Upper lobe of right lung (tissue), 1 donor: ENCODE results near the gene ATG4D. TPM values are rescaled to one million over a fixed set of nuclear protein-coding genes. Genes with fewer than 3 reads are reported as not detected.

Experiments
- ATAC-seq: fragments of 200-7000 bp; cut with Tn5 transposase; one replicate; pipeline ENCODE4 v1.9.1; 2020; ENCODE audit warnings: mild to moderate bottlenecking, moderate library complexity
- DNase-seq: peaks from one replicate; pipeline ENCODE4 v3.0.0-alpha.2; 2020
- H3K27ac ChIP-seq: fragments of 200-600 bp; one replicate; pipeline ENCODE4 v1.8.0; 2022
- H3K27me3 ChIP-seq: fragments of 200-600 bp; one replicate; pipeline ENCODE4 v1.8.0; 2022; ENCODE audit warnings: mild to moderate bottlenecking
- H3K36me3 ChIP-seq: fragments of 200-600 bp; one replicate; pipeline ENCODE4 v1.8.0; 2022
- H3K4me1 ChIP-seq: fragments of 200-600 bp; one replicate; pipeline ENCODE4 v1.8.0; 2022
- H3K4me3 ChIP-seq: fragments of 200-600 bp; one replicate; pipeline ENCODE4 v1.8.0; 2022; ENCODE audit warnings: mild to moderate bottlenecking
- H3K9me3 ChIP-seq: fragments of 200-600 bp; one replicate; pipeline ENCODE4 v1.8.0; 2022
- intact Hi-C: fragments of 100-400 bp; cut with DNase I; formaldehyde crosslinking; loops from one replicate; pipeline ENCODE4 v1.11.0; 2022
- total RNA-seq: library from RNA; stranded (reverse); fragmentation: NEBNext Ultra II Directional; extraction: Animal tissue kit (Norgen Biotek cat#: 25700); gene quantifications from one replicate; pipeline ENCODE4 v1.2.1, GENCODE V29; 2021
- TF ChIP-seq, protein P1 (sequence below): fragments of 200-600 bp; IDR thresholded peaks from one replicate; pipeline ENCODE4 v1.8.0; 2022; ENCODE audit warnings: antibody characterized with exemption
- donor health status: DM: no; HTN: yes; CAD: no; lungs with severe emphysema.

ATG4D gene
- total RNA-seq, 1 donor from 2014 or later = 21.0 TPM

DNA sequence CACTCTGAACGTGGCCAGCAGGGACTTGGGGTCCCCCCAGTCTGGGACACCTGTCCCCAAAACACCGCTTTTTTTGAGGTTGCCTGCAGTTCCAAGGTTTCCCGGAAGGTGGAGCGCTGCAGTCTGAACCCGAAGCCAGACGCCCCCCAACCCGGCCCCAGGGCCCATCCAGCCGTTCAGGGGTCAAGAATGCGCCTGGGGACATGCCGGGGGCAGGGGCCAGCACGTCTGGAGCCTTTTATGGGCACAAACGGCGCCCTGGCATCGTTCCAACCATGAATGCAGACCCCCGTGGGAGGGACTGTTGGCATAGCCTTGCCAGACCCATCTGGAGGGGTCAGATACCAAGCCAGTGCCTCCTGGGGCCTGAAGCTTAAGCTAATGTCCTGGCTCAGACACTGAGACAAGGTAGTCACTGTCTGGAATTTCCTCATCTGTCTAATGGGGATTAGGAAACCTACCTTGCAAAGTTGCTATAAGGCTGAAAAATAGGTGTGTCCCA lies 33.4 kb upstream of the ATG4D start:
- H3K36me3 ChIP-seq = no peaks in the 10 kb centered on the region
- H3K27ac ChIP-seq = no peak overlapping the region
- peaks cover 27% of the 10 kb centered on the region for H3K27me3 ChIP-seq
- intact Hi-C loops = no loop called here
- ATAC-seq (peak; percentile 20), DNase-seq (no peak)
- no peak overlapping the region for H3K4me3 ChIP-seq
- H3K9me3 ChIP-seq = no peaks in the 10 kb centered on the region
- TF ChIP-seq, protein P1, sequence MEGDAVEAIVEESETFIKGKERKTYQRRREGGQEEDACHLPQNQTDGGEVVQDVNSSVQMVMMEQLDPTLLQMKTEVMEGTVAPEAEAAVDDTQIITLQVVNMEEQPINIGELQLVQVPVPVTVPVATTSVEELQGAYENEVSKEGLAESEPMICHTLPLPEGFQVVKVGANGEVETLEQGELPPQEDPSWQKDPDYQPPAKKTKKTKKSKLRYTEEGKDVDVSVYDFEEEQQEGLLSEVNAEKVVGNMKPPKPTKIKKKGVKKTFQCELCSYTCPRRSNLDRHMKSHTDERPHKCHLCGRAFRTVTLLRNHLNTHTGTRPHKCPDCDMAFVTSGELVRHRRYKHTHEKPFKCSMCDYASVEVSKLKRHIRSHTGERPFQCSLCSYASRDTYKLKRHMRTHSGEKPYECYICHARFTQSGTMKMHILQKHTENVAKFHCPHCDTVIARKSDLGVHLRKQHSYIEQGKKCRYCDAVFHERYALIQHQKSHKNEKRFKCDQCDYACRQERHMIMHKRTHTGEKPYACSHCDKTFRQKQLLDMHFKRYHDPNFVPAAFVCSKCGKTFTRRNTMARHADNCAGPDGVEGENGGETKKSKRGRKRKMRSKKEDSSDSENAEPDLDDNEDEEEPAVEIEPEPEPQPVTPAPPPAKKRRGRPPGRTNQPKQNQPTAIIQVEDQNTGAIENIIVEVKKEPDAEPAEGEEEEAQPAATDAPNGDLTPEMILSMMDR = peak; percentile 71
- peaks cover 9% of the 10 kb centered on the region for H3K4me1 ChIP-seq

DNA sequence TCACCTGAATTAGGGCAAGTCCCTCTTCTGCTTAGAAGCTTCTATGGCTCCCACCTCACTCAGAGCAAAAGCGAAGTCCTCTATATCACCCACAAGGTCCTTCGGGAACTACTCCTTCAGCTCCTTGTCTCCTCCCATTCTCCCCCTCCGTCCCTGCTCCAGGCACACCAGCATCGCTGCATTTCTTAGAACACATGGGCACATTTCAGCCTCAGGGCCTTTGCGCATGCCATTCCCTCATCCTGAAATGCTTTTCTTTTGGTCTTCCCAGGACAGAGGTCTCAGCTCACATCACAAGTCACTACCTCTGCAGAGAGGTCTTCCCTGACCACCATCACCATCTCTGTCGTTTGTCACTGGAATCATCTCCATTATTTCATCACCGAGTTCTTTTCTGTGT lies 30.5 kb upstream of the ATG4D start:
- DNase-seq (no peak), ATAC-seq (no peak)
- TF ChIP-seq, protein P1 = no peak
- no peak overlapping the region for H3K27ac ChIP-seq
- H3K4me3 ChIP-seq = no peak overlapping the region
- H3K27me3 ChIP-seq = peaks cover 55% of the 10 kb centered on the region
- intact Hi-C loops = no loop called here
- peaks cover 17% of the 10 kb centered on the region for H3K4me1 ChIP-seq
- H3K36me3 ChIP-seq = no peaks in the 10 kb centered on the region
- no peaks in the 10 kb centered on the region for H3K9me3 ChIP-seq

DNA sequence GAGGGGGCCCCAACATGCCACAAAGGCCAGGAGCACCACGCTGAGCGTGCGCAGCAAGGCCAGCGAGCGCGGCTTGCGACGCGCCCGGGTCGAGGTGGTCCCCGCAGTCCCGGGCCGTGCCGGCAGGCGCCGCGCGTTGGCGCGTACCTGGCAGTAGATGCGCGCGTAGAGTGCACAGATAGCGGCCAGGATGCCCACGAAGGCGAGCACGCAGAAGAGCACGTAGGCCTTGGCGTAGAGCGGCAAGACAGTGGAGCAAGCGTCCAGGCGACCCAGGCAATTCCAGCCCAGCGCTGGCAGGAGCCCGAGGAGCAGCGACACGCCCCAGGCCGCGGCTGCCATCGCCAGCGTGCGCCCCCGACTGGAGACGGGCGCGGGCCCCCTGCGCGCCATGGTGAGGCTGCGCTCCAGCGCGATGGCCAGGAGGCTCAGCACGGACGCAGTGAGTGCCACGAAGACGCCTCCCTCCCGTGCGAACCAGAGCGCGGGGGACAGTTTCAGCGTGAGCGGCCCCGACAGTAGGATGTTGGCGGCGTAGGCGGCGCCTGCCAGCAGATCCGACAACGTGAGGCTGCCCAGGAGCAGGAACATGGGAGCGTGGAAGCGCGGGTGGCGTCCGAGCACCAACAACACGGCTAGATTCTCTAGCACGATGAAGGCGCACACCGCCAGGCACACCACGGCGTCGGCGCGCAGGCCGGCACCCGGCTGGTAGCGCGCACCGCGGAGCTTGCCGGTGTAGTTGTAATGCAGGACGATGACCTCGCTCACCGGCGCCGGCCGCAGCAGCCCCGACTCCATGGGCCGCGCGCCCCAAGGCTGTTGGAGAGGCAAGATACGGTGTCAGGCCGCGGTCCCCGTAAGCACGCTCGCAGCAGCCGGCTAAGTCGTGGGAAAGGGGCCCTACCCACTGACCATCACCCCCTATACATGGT lies 29.2 kb upstream of the ATG4D start:
- TF ChIP-seq, protein P1 = no peak
- ATAC-seq = no peak
- DNase-seq = no peak
- no peaks in the 10 kb centered on the region for H3K36me3 ChIP-seq
- no peak overlapping the region for H3K4me3 ChIP-seq
- peaks cover 67% of the 10 kb centered on the region for H3K27me3 ChIP-seq
- intact Hi-C loops = no loop called here
- H3K9me3 ChIP-seq = no peaks in the 10 kb centered on the region
- no peak overlapping the region for H3K27ac ChIP-seq
- H3K4me1 ChIP-seq = peaks cover 24% of the 10 kb centered on the region

DNA sequence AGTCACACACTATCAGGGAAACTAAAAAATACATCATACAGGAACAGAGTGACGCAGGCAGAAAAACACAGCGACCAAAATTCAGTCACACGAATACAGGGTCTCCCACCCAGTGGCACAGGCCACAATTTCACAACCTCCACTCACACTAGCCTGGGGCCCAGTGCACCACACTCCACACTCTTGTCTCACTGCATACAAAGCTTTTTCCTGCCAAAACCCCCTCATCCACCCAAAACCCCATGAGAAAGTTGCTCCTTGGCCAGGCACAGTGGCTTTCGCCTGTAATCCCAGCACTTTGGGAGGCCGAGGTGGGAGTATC lies 27.7 kb upstream of the ATG4D start:
- TF ChIP-seq, protein P1 = no peak
- no peak overlapping the region for H3K4me3 ChIP-seq
- H3K4me1 ChIP-seq = peaks cover 20% of the 10 kb centered on the region
- ATAC-seq (peak; percentile 9), DNase-seq (no peak)
- no peaks in the 10 kb centered on the region for H3K9me3 ChIP-seq
- intact Hi-C loops = no loop called here
- H3K27me3 ChIP-seq = peaks cover 75% of the 10 kb centered on the region
- H3K36me3 ChIP-seq = no peaks in the 10 kb centered on the region
- H3K27ac ChIP-seq = no peak overlapping the region

DNA sequence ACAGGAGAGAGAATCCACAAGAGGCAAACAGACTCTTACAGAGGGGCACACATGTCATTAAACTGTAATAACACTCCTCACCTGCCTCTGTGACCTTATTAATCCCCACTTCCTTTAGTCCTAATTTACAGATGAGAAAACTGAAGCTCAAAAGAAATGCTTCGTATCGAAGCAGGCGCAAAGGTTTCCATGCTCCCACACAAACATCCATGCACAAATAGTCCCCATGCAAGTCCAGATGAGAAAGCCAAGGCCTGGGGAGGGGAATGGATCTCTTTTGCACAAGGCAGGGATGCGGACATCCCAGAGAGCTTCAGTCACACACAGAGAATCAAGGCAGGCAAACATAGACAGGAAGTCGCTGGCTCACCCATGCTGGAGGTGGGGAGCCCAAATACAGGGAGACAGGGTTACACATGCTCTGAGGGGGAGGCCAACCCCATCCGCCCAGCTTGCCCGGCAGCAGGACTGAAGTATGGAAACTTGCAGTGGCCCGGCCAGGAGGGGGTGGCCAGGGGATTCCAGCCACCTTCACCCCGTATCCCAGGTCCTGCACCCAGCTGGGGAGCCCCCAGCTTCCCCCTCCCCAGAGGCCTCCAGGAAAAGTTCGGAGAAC lies 26.9 kb upstream of the ATG4D start:
- Histone ChIP-seq H3K4me3 (peak overlapping the region; percentile 38), H3K36me3 (no peaks in the 10 kb centered on the region), H3K9me3 (no peaks in the 10 kb centered on the region), H3K27ac (no peak overlapping the region), H3K27me3 (peaks cover 75% of the 10 kb centered on the region), H3K4me1 (peaks cover 20% of the 10 kb centered on the region)
- TF ChIP-seq, protein P1 = no peak
- DNase-seq (no peak), ATAC-seq (no peak)
- intact Hi-C loops = no loop called here
